PC-3 (cell line): ENCODE results near the gene YJEFN3. TPM values are rescaled to one million over a fixed set of nuclear protein-coding genes. Genes with fewer than 3 reads are reported as not detected.

Experiments
- ATAC-seq: fragments of 200-7000 bp; cut with Tn5 transposase; 2 replicates; pipeline ENCODE4 v1.9.1; 2020; ENCODE audit warnings: mild to moderate bottlenecking, moderate library complexity
- BruUV-seq: library from RNA; stranded (reverse); fragments of 400-500 nt; replicated peaks from 2 replicates; lab custom pipeline; 2021; lab: Mats Ljungman, UMichigan
- CTCF ChIA-PET: fragments of 300-600 bp; sonication (Branson Sonifier 250); formaldehyde crosslinking; loops from one replicate; lab custom pipeline; 2022; ENCODE audit warnings: antibody characterized with exemption; lab: Charles Lee
- POLR2A ChIA-PET: fragments of 300-600 bp; sonication (Branson Sonifier 250); formaldehyde crosslinking; loops from one replicate; lab custom pipeline; 2022; ENCODE audit warnings: antibody characterized with exemption; ENCODE audit not compliant: unreplicated experiment; lab: Charles Lee
- DNase-seq: peaks from one replicate; pipeline ENCODE4 v3.0.0-alpha.2; 2015
- H2AFZ ChIP-seq: fragments of 300-600 bp; sonication (generic); 2 replicates; pipeline ENCODE4 v1.6.0; 2016; ENCODE audit warnings: antibody characterized with exemption, low read length
- H3F3A ChIP-seq: fragments of 300-600 bp; sonication (generic); one replicate; pipeline ENCODE4 v1.6.0; 2017; ENCODE audit warnings: antibody characterized with exemption, low read length, control low read depth, mild to moderate bottlenecking; ENCODE audit not compliant: unreplicated experiment
- H3K27ac ChIP-seq: fragments of 300-600 bp; sonication (generic); 2 replicates; pipeline ENCODE4 v1.5.1; 2016; ENCODE audit warnings: mild to moderate bottlenecking, low read length
- H3K27me3 ChIP-seq: fragments of 300-600 bp; sonication (generic); 2 replicates; pipeline ENCODE4 v1.6.1; 2016; ENCODE audit warnings: low read length, mixed read lengths
- H3K36me3 ChIP-seq: fragments of 300-600 bp; sonication (generic); 2 replicates; pipeline ENCODE4 v1.6.1; 2016; ENCODE audit warnings: low read depth, mixed run types, low read length, mixed read lengths
- H3K4me1 ChIP-seq: fragments of 300-600 bp; sonication (generic); 2 replicates; pipeline ENCODE4 v1.5.1; 2016; ENCODE audit warnings: low read length; ENCODE audit not compliant: insufficient read depth
- H3K4me2 ChIP-seq: fragments of 300-600 bp; sonication (generic); 2 replicates; pipeline ENCODE4 v1.6.0; 2016; ENCODE audit warnings: low read length
- H3K4me3 ChIP-seq: fragments of 300-600 bp; sonication (generic); 2 replicates; pipeline ENCODE4 v1.5.1; 2016; ENCODE audit warnings: mild to moderate bottlenecking, low read length, mixed read lengths
- H3K79me2 ChIP-seq: fragments of 300-600 bp; sonication (generic); 2 replicates; pipeline ENCODE4 v1.6.1; 2017; ENCODE audit warnings: low read length, mixed read lengths
- H3K9ac ChIP-seq: fragments of 300-600 bp; sonication (generic); 2 replicates; pipeline ENCODE4 v1.6.0; 2016; ENCODE audit warnings: mild to moderate bottlenecking, low read length
- H3K9me2 ChIP-seq: fragments of 300-600 bp; sonication (generic); replicated peaks from 2 replicates; pipeline ENCODE4 v1.6.1; 2016; ENCODE audit warnings: mixed run types, low read length, mixed read lengths
- H3K9me3 ChIP-seq: fragments of 300-600 bp; sonication (generic); 2 replicates; pipeline ENCODE4 v1.6.1; 2016; ENCODE audit warnings: low read length, mixed read lengths
- H4K20me1 ChIP-seq: fragments of 300-600 bp; sonication (generic); 2 replicates; pipeline ENCODE4 v1.6.1; 2016; ENCODE audit warnings: low read length, mixed read lengths
- EZH2 ChIP-seq: fragments of 300-600 bp; sonication (generic); IDR thresholded peaks from one replicate; pipeline ENCODE4 v1.6.1; 2017; ENCODE audit warnings: antibody characterized with exemption, mild to moderate bottlenecking, low read length; ENCODE audit not compliant: unreplicated experiment
- EZH2phosphoT487 ChIP-seq: fragments of 300-600 bp; sonication (generic); IDR thresholded peaks from 2 replicates; pipeline ENCODE4 v1.6.1; 2018; ENCODE audit warnings: mild to moderate bottlenecking, antibody characterized with exemption, low read length, borderline replicate concordance
- intact Hi-C: fragments of 100-400 bp; cut with micrococcal nuclease; formaldehyde crosslinking; loops from 2 replicates; pipeline ENCODE4 v1.9.0; 2023
- total RNA-seq: library from RNA; depleted of rRNA; stranded (reverse); fragments of >200 nt; gene quantifications from 2 replicates; pipeline ENCODE4 v1.2.3, GENCODE V29; 2014
- TF ChIP-seq, protein P1 (sequence below): fragments of 300-600 bp; sonication (generic); conservative IDR thresholded peaks from 2 replicates; pipeline ENCODE4 v1.5.1; 2017; ENCODE audit warnings: antibody characterized with exemption, low read depth, mild to moderate bottlenecking, low read length

YJEFN3 gene
- total RNA-seq, 1 experiment from 2014 or later: 8.1 TPM

GRCh38 chr19:19567391-19567790, 38.7 kb downstream of the YJEFN3 start:
- H3K4me1 ChIP-seq: no peaks in the 10 kb centered on the region
- no peaks in the 10 kb centered on the region for H3F3A ChIP-seq
- BruUV-seq: no TSS peak
- no peak overlapping the region for H2AFZ ChIP-seq
- H3K36me3 ChIP-seq: peaks cover 9% of the 10 kb centered on the region
- no peak overlapping the region for H3K4me3 ChIP-seq
- H3K79me2 ChIP-seq: no peaks in the 10 kb centered on the region
- H3K9me3 ChIP-seq: no peaks in the 10 kb centered on the region
- DNase-seq (no peak), ATAC-seq (no peak)
- no peaks in the 10 kb centered on the region for H3K27me3 ChIP-seq
- TF ChIP-seq EZH2phosphoT487: no peak
- no peak for TF ChIP-seq EZH2
- TF ChIP-seq, protein P1, sequence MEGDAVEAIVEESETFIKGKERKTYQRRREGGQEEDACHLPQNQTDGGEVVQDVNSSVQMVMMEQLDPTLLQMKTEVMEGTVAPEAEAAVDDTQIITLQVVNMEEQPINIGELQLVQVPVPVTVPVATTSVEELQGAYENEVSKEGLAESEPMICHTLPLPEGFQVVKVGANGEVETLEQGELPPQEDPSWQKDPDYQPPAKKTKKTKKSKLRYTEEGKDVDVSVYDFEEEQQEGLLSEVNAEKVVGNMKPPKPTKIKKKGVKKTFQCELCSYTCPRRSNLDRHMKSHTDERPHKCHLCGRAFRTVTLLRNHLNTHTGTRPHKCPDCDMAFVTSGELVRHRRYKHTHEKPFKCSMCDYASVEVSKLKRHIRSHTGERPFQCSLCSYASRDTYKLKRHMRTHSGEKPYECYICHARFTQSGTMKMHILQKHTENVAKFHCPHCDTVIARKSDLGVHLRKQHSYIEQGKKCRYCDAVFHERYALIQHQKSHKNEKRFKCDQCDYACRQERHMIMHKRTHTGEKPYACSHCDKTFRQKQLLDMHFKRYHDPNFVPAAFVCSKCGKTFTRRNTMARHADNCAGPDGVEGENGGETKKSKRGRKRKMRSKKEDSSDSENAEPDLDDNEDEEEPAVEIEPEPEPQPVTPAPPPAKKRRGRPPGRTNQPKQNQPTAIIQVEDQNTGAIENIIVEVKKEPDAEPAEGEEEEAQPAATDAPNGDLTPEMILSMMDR: no peak
- H4K20me1 ChIP-seq: no peaks in the 10 kb centered on the region
- POLR2A ChIA-PET: no interaction called here
- no peak overlapping the region for H3K9ac ChIP-seq
- H3K9me2 ChIP-seq: no peaks in the 10 kb centered on the region
- CTCF ChIA-PET: no interaction called here
- intact Hi-C loops: no loop called here
- H3K27ac ChIP-seq: no peak overlapping the region
- no peak overlapping the region for H3K4me2 ChIP-seq

DNA sequence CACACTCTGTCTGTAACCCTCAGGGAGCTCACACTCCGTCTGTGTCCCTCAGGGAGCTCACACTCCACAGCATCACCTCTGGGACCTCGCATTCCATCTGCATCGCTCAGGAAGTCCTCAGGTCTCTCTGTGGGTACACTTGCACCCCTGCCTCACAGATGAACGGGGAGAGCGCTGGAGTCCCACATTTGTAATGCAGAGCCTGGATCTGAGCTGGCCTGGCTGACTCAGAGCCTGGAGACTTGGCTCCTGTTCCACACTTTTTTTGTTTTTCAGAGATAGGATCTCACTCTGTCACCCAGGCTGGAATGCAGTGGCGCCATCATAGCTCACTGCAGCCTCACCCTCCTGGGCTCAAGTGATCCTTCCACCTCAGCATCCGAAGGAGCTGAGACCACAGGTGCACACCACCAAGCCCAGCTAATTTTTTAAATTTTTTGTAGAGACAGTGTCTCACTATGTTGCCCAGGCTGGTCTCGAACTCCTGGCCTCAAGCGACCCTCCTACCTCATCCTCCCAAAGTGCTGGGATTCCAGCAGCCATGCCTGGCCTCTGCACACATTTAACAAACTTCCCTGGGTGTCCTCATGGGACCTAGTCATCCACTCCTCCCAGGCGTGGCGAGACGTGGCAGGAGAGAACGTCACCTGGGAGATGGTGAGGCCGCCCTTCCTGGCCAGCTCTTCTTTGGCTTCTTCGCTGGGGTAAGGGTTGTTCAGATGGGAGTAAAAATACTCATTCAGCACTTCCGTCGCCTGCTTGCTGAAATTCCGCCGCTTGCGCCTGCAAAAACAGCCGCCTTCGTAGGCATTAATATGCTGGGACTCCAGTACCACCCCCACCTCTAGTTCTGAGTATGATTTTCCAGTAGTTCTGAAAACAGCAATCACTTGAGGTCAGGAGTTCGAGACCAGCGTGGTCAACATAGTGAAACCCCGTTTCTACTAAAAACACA, 40.4 kb downstream of the YJEFN3 start:
- TF ChIP-seq EZH2phosphoT487 (no peak), EZH2 (no peak)
- TF ChIP-seq, protein P1: no peak
- DNase-seq (peak; percentile 46), ATAC-seq (peak; percentile 58)
- H3K36me3 ChIP-seq: peaks cover 9% of the 10 kb centered on the region
- ChIA-PET CTCF (no interaction called here), POLR2A (interaction anchor here (0.6 kb wide), 1 partner anchor 237 kb away, joined by 17 read pairs; no protein-coding TSS in a partner anchor)
- no peaks in the 10 kb centered on the region for H3F3A ChIP-seq
- H3K9me2 ChIP-seq: no peaks in the 10 kb centered on the region
- H3K27me3 ChIP-seq: no peaks in the 10 kb centered on the region
- H3K4me3 ChIP-seq: no peak overlapping the region
- H3K4me1 ChIP-seq: no peaks in the 10 kb centered on the region
- no peaks in the 10 kb centered on the region for H3K79me2 ChIP-seq
- intact Hi-C loops: no loop called here
- BruUV-seq: no TSS peak
- no peak overlapping the region for H2AFZ ChIP-seq
- H3K27ac ChIP-seq: no peak overlapping the region
- H3K9me3 ChIP-seq: no peaks in the 10 kb centered on the region
- no peaks in the 10 kb centered on the region for H4K20me1 ChIP-seq
- H3K9ac ChIP-seq: no peak overlapping the region
- H3K4me2 ChIP-seq: no peak overlapping the region

GRCh38 chr19:19570571-19570970, 41.9 kb downstream of the YJEFN3 start:
- intact Hi-C loops: no loop called here
- ChIA-PET CTCF (no interaction called here), POLR2A (no interaction called here)
- TF ChIP-seq EZH2: no peak
- TF ChIP-seq, protein P1: no peak
- TF ChIP-seq EZH2phosphoT487: no peak
- H2AFZ ChIP-seq: no peak overlapping the region
- no peak for DNase-seq
- H3K79me2 ChIP-seq: no peaks in the 10 kb centered on the region
- H4K20me1 ChIP-seq: no peaks in the 10 kb centered on the region
- BruUV-seq: no TSS peak
- H3K9me2 ChIP-seq: no peaks in the 10 kb centered on the region
- H3K36me3 ChIP-seq: peaks cover 3% of the 10 kb centered on the region; the same call in 1 of the 2 replicates
- H3K27ac ChIP-seq: no peak overlapping the region
- no peaks in the 10 kb centered on the region for H3F3A ChIP-seq
- H3K4me1 ChIP-seq: no peaks in the 10 kb centered on the region
- H3K27me3 ChIP-seq: no peaks in the 10 kb centered on the region
- H3K4me3 ChIP-seq: no peak overlapping the region
- no peaks in the 10 kb centered on the region for H3K9me3 ChIP-seq
- no peak overlapping the region for H3K4me2 ChIP-seq
- no peak for ATAC-seq
- no peak overlapping the region for H3K9ac ChIP-seq
